GM21723 (cell line): ENCODE data around the gene MRPL55.

Source experiments
- ATAC-seq: cut with Tn5 transposase; IDR thresholded peaks from one replicate; pipeline ENCODE4 v1.9.1; 2021; ENCODE audit warnings: mild to moderate bottlenecking, moderate library complexity; ENCODE audit not compliant: unreplicated experiment

MRPL55 gene

GRCh38 chr1:228088586-228089498, 20.3 kb downstream of the MRPL55 start:
- no peak for ATAC-seq

- ATAC-seq = no peak
Measured at GRCh38 chr1:228087771-228088251, 21.3 kb downstream of the MRPL55 start.

GRCh38 chr1:228085287-228085951, 23.7 kb downstream of the MRPL55 start:
- no peak for ATAC-seq

GRCh38 chr1:228084797-228085196, 24.3 kb downstream of the MRPL55 start:
- ATAC-seq = no peak

GRCh38 chr1:228084325-228084724, 24.8 kb downstream of the MRPL55 start:
- no peak for ATAC-seq

- no peak for ATAC-seq
Measured at GRCh38 chr1:228083871-228084278, 25.2 kb downstream of the MRPL55 start.

- peak; percentile 23 for ATAC-seq
Measured at GRCh38 chr1:228082918-228083870, 25.9 kb downstream of the MRPL55 start.

GRCh38 chr1:228082214-228082917, 26.7 kb downstream of the MRPL55 start, which contains the start of gene ARF1:
TSS of gene ARF1 (plus strand) at chr1:228082708. CDS start at chr1:228097115, 14,407 bp downstream.
- peak; percentile 71 for ATAC-seq

GRCh38 chr1:228081578-228082213, 27.4 kb downstream of the MRPL55 start:
- ATAC-seq = peak; percentile 25

- ATAC-seq = no peak
Measured at GRCh38 chr1:228081144-228081543, 28.0 kb downstream of the MRPL55 start.

- ATAC-seq = no peak
Measured at GRCh38 chr1:228079601-228080263, 29.4 kb downstream of the MRPL55 start.

- ATAC-seq = no peak
Measured at GRCh38 chr1:228079013-228079412, 30.1 kb downstream of the MRPL55 start.

GRCh38 chr1:228077565-228078330, 31.4 kb downstream of the MRPL55 start:
- no peak for ATAC-seq

- no peak for ATAC-seq
Measured at GRCh38 chr1:228076796-228077430, 32.2 kb downstream of the MRPL55 start.

GRCh38 chr1:228075801-228076271, 33.3 kb downstream of the MRPL55 start:
- no peak for ATAC-seq

GRCh38 chr1:228074954-228075730, 34.0 kb downstream of the MRPL55 start:
- ATAC-seq = no peak
